IMR-90 (cell line): Measurements from ENCODE around the gene MAP6. TPM values are rescaled to one million over a fixed set of nuclear protein-coding genes. Genes with fewer than 3 reads are reported as not detected.

Experiments
- ATAC-seq: fragments of 200-7000 bp; cut with Tn5 transposase; 2 replicates; pipeline ENCODE4 v1.9.1; 2020; ENCODE audit warnings: low read depth, mild to moderate bottlenecking, moderate library complexity
- BruUV-seq: library from RNA; stranded (reverse); fragments of 400-500 nt; replicated peaks from 2 replicates; lab custom pipeline; 2021; lab: Mats Ljungman, UMichigan
- CTCF ChIA-PET: fragments of 300-600 bp; formaldehyde crosslinking; extraction: SDS; loops from one replicate; lab custom pipeline; 2021; ENCODE audit warnings: antibody characterized with exemption; lab: Yijun Ruan, JAX
- POLR2A ChIA-PET: fragments of 300-600 bp; sonication (Branson Sonifier 250); formaldehyde crosslinking; loops from one replicate; lab custom pipeline; 2022; ENCODE audit warnings: antibody characterized with exemption; ENCODE audit not compliant: unreplicated experiment; lab: Charles Lee
- DNase-seq: peaks from one replicate; pipeline ENCODE4 v3.0.0; 2013
- H2AFZ ChIP-seq: replicated peaks from 2 replicates; pipeline ENCODE3; 2013; ENCODE audit warnings: low read length, mild to moderate bottlenecking; ENCODE audit not compliant: poor library complexity
- H2AK5ac ChIP-seq: 2 replicates; pipeline ENCODE4 v1.6.1; 2013; ENCODE audit warnings: low read depth, low read length, inconsistent platforms
- H2AK9ac ChIP-seq: replicated peaks from 2 replicates; pipeline ENCODE3; 2013; ENCODE audit warnings: mild to moderate bottlenecking, low read depth, low read length, moderate library complexity; ENCODE audit not compliant: poor library complexity
- H2BK120ac ChIP-seq: 2 replicates; pipeline ENCODE4 v1.6.1; 2013; ENCODE audit warnings: low read depth, low read length, inconsistent platforms
- H2BK15ac ChIP-seq: 3 replicates; pipeline ENCODE4 v1.6.1; 2013; ENCODE audit warnings: low read depth, low read length, inconsistent platforms
- H2BK20ac ChIP-seq: 2 replicates; pipeline ENCODE4 v1.6.1; 2013; ENCODE audit warnings: low read depth, mild to moderate bottlenecking, inconsistent platforms, low read length, moderate library complexity
- H2BK5ac ChIP-seq: 2 replicates; pipeline ENCODE4 v1.6.1; 2013; ENCODE audit warnings: mild to moderate bottlenecking, low read depth, low read length, inconsistent platforms; ENCODE audit not compliant: poor library complexity, severe bottlenecking
- H3K14ac ChIP-seq: replicated peaks from 2 replicates; pipeline ENCODE4 v1.6.1; 2013; ENCODE audit warnings: low read depth, low read length, inconsistent platforms
- H3K18ac ChIP-seq: 2 replicates; pipeline ENCODE4 v1.6.1; 2013; ENCODE audit warnings: low read depth, low read length, control low read depth
- H3K23ac ChIP-seq: 2 replicates; pipeline ENCODE4 v1.6.1; 2013; ENCODE audit warnings: low read depth, low read length, inconsistent platforms
- H3K27ac ChIP-seq: 2 replicates; pipeline ENCODE4 v1.5.1; 2013; ENCODE audit warnings: mild to moderate bottlenecking, control low read depth, low read length; ENCODE audit not compliant: insufficient read depth
- H3K27me3 ChIP-seq: 2 replicates; pipeline ENCODE4 v1.6.1; 2013; ENCODE audit warnings: low read length; ENCODE audit not compliant: control insufficient read depth, insufficient read depth
- H3K36me3 ChIP-seq: 2 replicates; pipeline ENCODE4 v1.6.1; 2013; ENCODE audit warnings: low read length, mixed read lengths; ENCODE audit not compliant: control insufficient read depth, insufficient read depth
- H3K4ac ChIP-seq: 2 replicates; pipeline ENCODE4 v1.6.1; 2013; ENCODE audit warnings: low read depth, low read length, inconsistent platforms
- H3K4me1 ChIP-seq: 2 replicates; pipeline ENCODE4 v1.6.1; 2013; ENCODE audit warnings: low read length, mixed read lengths; ENCODE audit not compliant: control insufficient read depth, insufficient read depth
- H3K4me2 ChIP-seq: 2 replicates; pipeline ENCODE4 v1.6.1; 2013; ENCODE audit warnings: low read depth, mild to moderate bottlenecking, control low read depth, low read length, moderate library complexity
- H3K4me3 ChIP-seq: 2 replicates; pipeline ENCODE4 v1.5.1; 2013; ENCODE audit warnings: low read depth, mild to moderate bottlenecking, control low read depth, low read length, moderate library complexity; ENCODE audit not compliant: insufficient read depth
- H3K56ac ChIP-seq: 2 replicates; pipeline ENCODE4 v1.6.1; 2013; ENCODE audit warnings: low read length, inconsistent platforms; ENCODE audit not compliant: insufficient read depth; ENCODE audit errors: extremely low read depth
- H3K79me1 ChIP-seq, 2 experiments: 2 replicates each; pipeline ENCODE4 v1.6.1; 2013; ENCODE audit warnings: low read length in 2 of 2, inconsistent platforms in 1 of 2, low read depth in 1 of 2
- H3K9ac ChIP-seq: 2 replicates; pipeline ENCODE4 v1.6.1; 2013; ENCODE audit warnings: low read depth, low read length, control low read depth
- H3K9me1 ChIP-seq: 2 replicates; pipeline ENCODE4 v1.6.1; 2013; ENCODE audit warnings: low read length, inconsistent platforms; ENCODE audit not compliant: insufficient read depth
- H3K9me3 ChIP-seq: 2 replicates; pipeline ENCODE4 v1.6.1; 2013; ENCODE audit warnings: low read length; ENCODE audit not compliant: control insufficient read depth, insufficient read depth
- H4K20me1 ChIP-seq: 2 replicates; pipeline ENCODE4 v1.6.1; 2013; ENCODE audit warnings: low read length, inconsistent platforms; ENCODE audit not compliant: insufficient read depth
- H4K5ac ChIP-seq: 2 replicates; pipeline ENCODE4 v1.6.1; 2013; ENCODE audit warnings: mild to moderate bottlenecking, low read depth, low read length, control low read depth
- H4K8ac ChIP-seq, 2 experiments: 2 replicates each; pipeline ENCODE4 v1.6.1; 2013; ENCODE audit warnings: low read depth in 2 of 2, low read length in 2 of 2, control low read depth in 1 of 2, inconsistent platforms in 1 of 2
- H4K91ac ChIP-seq: 2 replicates; pipeline ENCODE4 v1.6.1; 2013; ENCODE audit warnings: low read depth, low read length, inconsistent platforms; ENCODE audit not compliant: insufficient read depth
- BHLHE40 ChIP-seq: fragments of 150-350 bp; IDR thresholded peaks from 2 replicates; pipeline ENCODE4 v1.6.1; 2016; ENCODE audit warnings: mild to moderate bottlenecking, low read depth, low read length
- CEBPB ChIP-seq: IDR thresholded peaks from 2 replicates; pipeline ENCODE4 v1.6.1; 2012; ENCODE audit warnings: low read depth, low read length, improper control_type of control experiment
- CHD1 ChIP-seq: IDR thresholded peaks from 2 replicates; pipeline ENCODE4 v1.6.1; 2012; ENCODE audit warnings: low read depth, low read length, improper control_type of control experiment
- FOS ChIP-seq: fragments of 150-350 bp; IDR thresholded peaks from 2 replicates; pipeline ENCODE4 v1.6.1; 2016; ENCODE audit warnings: low read depth, low read length
- MAFK ChIP-seq: IDR thresholded peaks from 2 replicates; pipeline ENCODE4 v1.6.1; 2012; ENCODE audit warnings: low read depth, low read length, improper control_type of control experiment
- MAZ ChIP-seq: IDR thresholded peaks from 2 replicates; pipeline ENCODE4 v1.6.1; 2012; ENCODE audit warnings: low read depth, mild to moderate bottlenecking, low read length, improper control_type of control experiment, moderate library complexity, borderline replicate concordance
- MXI1 ChIP-seq: IDR thresholded peaks from 2 replicates; pipeline ENCODE4 v1.6.1; 2012; ENCODE audit warnings: low read depth, mild to moderate bottlenecking, low read length, moderate library complexity, borderline replicate concordance
- NFE2L2 ChIP-seq: fragments of 150-350 bp; IDR thresholded peaks from 2 replicates; pipeline ENCODE4 v1.6.1; 2016; ENCODE audit warnings: low read depth, mild to moderate bottlenecking, low read length
- POLR2A ChIP-seq: IDR thresholded peaks from 2 replicates; pipeline ENCODE4 v1.6.1; 2012; ENCODE audit warnings: mild to moderate bottlenecking, low read depth, low read length
- RAD21 ChIP-seq: IDR thresholded peaks from 2 replicates; pipeline ENCODE4 v1.6.1; 2012; ENCODE audit warnings: low read length, improper control_type of control experiment
- RCOR1 ChIP-seq: IDR thresholded peaks from 2 replicates; pipeline ENCODE4 v1.6.1; 2012; ENCODE audit warnings: mild to moderate bottlenecking, low read length, improper control_type of control experiment; ENCODE audit not compliant: insufficient replicate concordance
- RFX5 ChIP-seq: IDR thresholded peaks from 2 replicates; pipeline ENCODE4 v1.8.0; 2012; ENCODE audit warnings: low read depth, mild to moderate bottlenecking, low read length, moderate library complexity
- SMC3 ChIP-seq: fragments of 150-350 bp; IDR thresholded peaks from 2 replicates; pipeline ENCODE4 v1.6.1; 2016; ENCODE audit warnings: low read depth, mild to moderate bottlenecking, antibody characterized with exemption, low read length, moderate library complexity
- WGBS, 2 experiments: methylation state at CpG; one replicate each; pipeline versions ENCODE4 v1.1.5 to v1.1.7; 2013; ENCODE audit warnings: missing lambda C conversion rate in 2 of 2; ENCODE audit not compliant: insufficient read length in 1 of 2; ENCODE audit errors: extremely low coverage in 2 of 2; 5-methylcytosine and 5-hydroxymethylcytosine counted together
- dilution Hi-C: fragments of 300-500 bp; cut with HindIII; formaldehyde crosslinking; loops from one replicate; pipeline ENCODE4 v1.14.3; 2018; ENCODE audit warnings: low sequenced_read_pairs; ENCODE audit not compliant: unreplicated experiment
- in situ Hi-C: fragments of 300-500 bp; cut with MboI; formaldehyde crosslinking; loops from 3 replicates; pipeline ENCODE4 v1.14.3; 2019; ENCODE audit warnings: low sequenced_read_pairs, inconsistent platforms, mixed read lengths
- intact Hi-C: fragments of 100-400 bp; cut with micrococcal nuclease; formaldehyde crosslinking; loops from 2 replicates; pipeline ENCODE4 v1.10.0; 2022
- polyA plus RNA-seq, 3 experiments: library from polyadenylated mRNA; depleted of rRNA; stranded (reverse); fragments of >200 nt; gene quantifications; 2 replicates each; pipeline ENCODE4 v1.2.3, GENCODE V29; 2012; ENCODE audit warnings: low replicate concordance in 1 of 3
- total RNA-seq: library from RNA; depleted of rRNA; stranded (reverse); fragments of >200 nt; gene quantifications from 2 replicates; pipeline ENCODE4 v1.2.3, GENCODE V29; 2012
- TF ChIP-seq, protein P1 (sequence below): fragments of 150-350 bp; IDR thresholded peaks from 2 replicates; pipeline ENCODE4 v1.6.1; 2017; ENCODE audit warnings: mild to moderate bottlenecking, antibody characterized with exemption, low read length, low read depth
- TF ChIP-seq, protein P2 (sequence below): fragments of 150-350 bp; IDR thresholded peaks from 2 replicates; pipeline ENCODE4 v1.6.1; 2016; ENCODE audit warnings: low read depth, mild to moderate bottlenecking, low read length, moderate library complexity, borderline replicate concordance
- TF ChIP-seq, protein P3 (sequence below): conservative IDR thresholded peaks from 2 replicates; pipeline ENCODE4 v1.5.1; 2012; ENCODE audit warnings: mild to moderate bottlenecking, low read depth, low read length, improper control_type of control experiment

Gene MAP6
- total and polyA plus RNA-seq, 2 of the 4 experiments (the other 2 are of a cell fraction) = 3.0 to 3.4 TPM

DNA sequence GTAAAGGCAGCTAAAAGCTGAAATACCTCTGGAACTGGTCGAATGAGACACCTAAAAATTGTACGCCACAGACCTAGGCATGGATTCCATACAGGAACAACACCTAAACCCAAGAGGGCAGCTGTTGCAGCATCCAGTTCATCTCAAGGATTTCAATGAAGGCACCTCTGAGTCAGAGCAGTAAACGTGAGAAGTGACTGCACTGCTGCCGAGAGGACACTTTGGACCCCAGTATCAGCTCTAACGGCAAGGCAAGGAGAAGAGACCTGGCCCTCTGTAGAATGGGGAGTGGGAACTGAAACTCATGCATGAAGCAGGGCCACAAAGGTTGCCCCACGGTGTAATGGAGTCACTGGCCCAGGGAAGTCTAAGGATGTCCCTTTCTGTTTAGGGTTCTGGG is 23.9 kb downstream of the MAP6 start:
- Histone ChIP-seq H3K79me1 (no peaks in the 10 kb centered on the region; a peak in 1 of 4 replicates), H3K4me2 (no peak overlapping the region), H3K9me3 (no peaks in the 10 kb centered on the region), H3K4me3 (no peak overlapping the region), H3K36me3 (no peaks in the 10 kb centered on the region), H2AK5ac (no peak overlapping the region), H3K14ac (no peak overlapping the region), H3K23ac (no peak overlapping the region), H2BK20ac (no peak overlapping the region), H3K27me3 (no peaks in the 10 kb centered on the region; the same call in 1 of the 2 replicates), H2AK9ac (no peak overlapping the region), H3K4me1 (no peaks in the 10 kb centered on the region), H3K18ac (no peak overlapping the region), H2AFZ (no peak overlapping the region), H4K20me1 (no peaks in the 10 kb centered on the region), H4K5ac (no peak overlapping the region), H4K91ac (no peak overlapping the region), H3K27ac (no peak overlapping the region), H3K9me1 (no peaks in the 10 kb centered on the region), H2BK120ac (no peak overlapping the region), H3K56ac (no peak overlapping the region), H3K4ac (no peak overlapping the region), H2BK5ac (no peak overlapping the region), H2BK15ac (no peak overlapping the region), H3K9ac (no peak overlapping the region), H4K8ac (no peak overlapping the region)
- no peak for ATAC-seq
- intact Hi-C loops (no loop called here), in situ Hi-C loops (no loop called here), dilution Hi-C loops (no loop called here)
- ChIA-PET POLR2A (no interaction called here), CTCF (no interaction called here)
- WGBS, 2 experiments = 59% methylated on average over 3 of the region's 6 CpGs; no CpG with 5 or more reads in 1 of the 2 experiments
- TF ChIP-seq CEBPB (no peak), RFX5 (no peak), RAD21 (no peak), BHLHE40 (no peak), MAZ (no peak), MAFK (no peak), CHD1 (no peak), NFE2L2 (no peak), MXI1 (no peak), RCOR1 (no peak), POLR2A (no peak), FOS (no peak), SMC3 (no peak)
- TF ChIP-seq, protein P1, sequence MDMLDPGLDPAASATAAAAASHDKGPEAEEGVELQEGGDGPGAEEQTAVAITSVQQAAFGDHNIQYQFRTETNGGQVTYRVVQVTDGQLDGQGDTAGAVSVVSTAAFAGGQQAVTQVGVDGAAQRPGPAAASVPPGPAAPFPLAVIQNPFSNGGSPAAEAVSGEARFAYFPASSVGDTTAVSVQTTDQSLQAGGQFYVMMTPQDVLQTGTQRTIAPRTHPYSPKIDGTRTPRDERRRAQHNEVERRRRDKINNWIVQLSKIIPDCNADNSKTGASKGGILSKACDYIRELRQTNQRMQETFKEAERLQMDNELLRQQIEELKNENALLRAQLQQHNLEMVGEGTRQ = no peak
- TF ChIP-seq, protein P2, sequence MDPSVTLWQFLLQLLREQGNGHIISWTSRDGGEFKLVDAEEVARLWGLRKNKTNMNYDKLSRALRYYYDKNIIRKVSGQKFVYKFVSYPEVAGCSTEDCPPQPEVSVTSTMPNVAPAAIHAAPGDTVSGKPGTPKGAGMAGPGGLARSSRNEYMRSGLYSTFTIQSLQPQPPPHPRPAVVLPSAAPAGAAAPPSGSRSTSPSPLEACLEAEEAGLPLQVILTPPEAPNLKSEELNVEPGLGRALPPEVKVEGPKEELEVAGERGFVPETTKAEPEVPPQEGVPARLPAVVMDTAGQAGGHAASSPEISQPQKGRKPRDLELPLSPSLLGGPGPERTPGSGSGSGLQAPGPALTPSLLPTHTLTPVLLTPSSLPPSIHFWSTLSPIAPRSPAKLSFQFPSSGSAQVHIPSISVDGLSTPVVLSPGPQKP = no peak
- TF ChIP-seq, protein P3, sequence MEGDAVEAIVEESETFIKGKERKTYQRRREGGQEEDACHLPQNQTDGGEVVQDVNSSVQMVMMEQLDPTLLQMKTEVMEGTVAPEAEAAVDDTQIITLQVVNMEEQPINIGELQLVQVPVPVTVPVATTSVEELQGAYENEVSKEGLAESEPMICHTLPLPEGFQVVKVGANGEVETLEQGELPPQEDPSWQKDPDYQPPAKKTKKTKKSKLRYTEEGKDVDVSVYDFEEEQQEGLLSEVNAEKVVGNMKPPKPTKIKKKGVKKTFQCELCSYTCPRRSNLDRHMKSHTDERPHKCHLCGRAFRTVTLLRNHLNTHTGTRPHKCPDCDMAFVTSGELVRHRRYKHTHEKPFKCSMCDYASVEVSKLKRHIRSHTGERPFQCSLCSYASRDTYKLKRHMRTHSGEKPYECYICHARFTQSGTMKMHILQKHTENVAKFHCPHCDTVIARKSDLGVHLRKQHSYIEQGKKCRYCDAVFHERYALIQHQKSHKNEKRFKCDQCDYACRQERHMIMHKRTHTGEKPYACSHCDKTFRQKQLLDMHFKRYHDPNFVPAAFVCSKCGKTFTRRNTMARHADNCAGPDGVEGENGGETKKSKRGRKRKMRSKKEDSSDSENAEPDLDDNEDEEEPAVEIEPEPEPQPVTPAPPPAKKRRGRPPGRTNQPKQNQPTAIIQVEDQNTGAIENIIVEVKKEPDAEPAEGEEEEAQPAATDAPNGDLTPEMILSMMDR = no peak
- BruUV-seq = no TSS peak
- no peak for DNase-seq
